DND-41 (cell line): ENCODE results near the gene SOWAHA.

Experiments
- CTCF ChIP-seq: IDR thresholded peaks from 2 replicates; pipeline ENCODE4 v1.5.1; 2012; ENCODE audit warnings: borderline replicate concordance, low read length, moderate library complexity, mild to moderate bottlenecking; ENCODE audit not compliant: poor library complexity, severe bottlenecking; ENCODE audit errors: extremely low read depth
- EZH2 ChIP-seq: IDR thresholded peaks from 3 replicates; pipeline ENCODE4 v1.6.1; 2012; ENCODE audit warnings: borderline replicate concordance, low read depth, mild to moderate bottlenecking, moderate library complexity, low read length, inconsistent platforms; ENCODE audit not compliant: severe bottlenecking

GRCh38 chr5:132778129-132778528 lies 35.0 kb upstream of the SOWAHA start:
- TF ChIP-seq CTCF = no peak
- TF ChIP-seq EZH2 = no peak
